Measurements from ENCODE around the gene RDH14. TPM values are rescaled to one million over a fixed set of nuclear protein-coding genes. Genes with fewer than 3 reads are reported as not detected.

The RDH14 gene
- total and polyA plus RNA-seq, 2 experiments from 2014 or later = 38.1 to 40.6 TPM

DNA sequence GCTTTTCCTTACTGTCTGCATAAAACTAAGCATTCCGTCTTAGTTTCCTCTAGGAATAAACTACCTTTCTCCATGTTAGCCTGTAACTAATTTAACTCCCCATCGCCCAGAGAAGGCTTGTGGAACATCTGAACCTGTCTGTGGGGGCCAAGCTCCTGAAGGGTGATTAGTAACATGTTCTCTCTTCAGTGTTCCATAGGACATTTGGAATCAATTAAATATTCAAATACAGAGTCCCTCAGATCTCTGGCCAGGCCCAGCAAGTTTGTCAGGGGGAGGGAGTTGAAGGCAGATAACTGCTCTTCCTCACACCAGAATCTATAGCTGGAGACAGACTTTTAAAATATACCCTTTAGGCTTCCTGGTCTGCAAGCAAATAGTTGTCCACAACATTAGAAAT is 8.8 kb downstream of the RDH14 start:
- H3F3A ChIP-seq (replicated peaks; ENCODE audit: low read depth) = no peaks in the 10 kb centered on the region
- H3K79me2 ChIP-seq (replicated peaks; ENCODE audit: insufficient read depth) = peaks cover 20% of the 10 kb centered on the region; the same call in 1 of the 2 replicates
- ATAC-seq (no peak), DNase-seq (ENCODE audit: low spot score) (no peak)
- TF ChIP-seq JUNB (IDR thresholded peaks at IDR 0.05; ENCODE audit: unreplicated experiment) (no peak), ZNF114 (CRISPR knock-in tag; IDR thresholded peaks at IDR 0.05) (no peak), EZH2phosphoT487 (IDR thresholded peaks at IDR 0.05; ENCODE audit: unreplicated experiment) (no peak), STAT1 (IDR thresholded peaks at IDR 0.05; ENCODE audit: unreplicated experiment) (no peak), POLR2AphosphoS5 (IDR thresholded peaks at IDR 0.05; ENCODE audit: low read depth) (no peak), EZH2 (IDR thresholded peaks at IDR 0.05; ENCODE audit: low read depth, unreplicated experiment) (no peak), NANOG (IDR thresholded peaks at IDR 0.05; ENCODE audit: borderline replicate concordance) (no peak)
- TF ChIP-seq, protein P1, sequence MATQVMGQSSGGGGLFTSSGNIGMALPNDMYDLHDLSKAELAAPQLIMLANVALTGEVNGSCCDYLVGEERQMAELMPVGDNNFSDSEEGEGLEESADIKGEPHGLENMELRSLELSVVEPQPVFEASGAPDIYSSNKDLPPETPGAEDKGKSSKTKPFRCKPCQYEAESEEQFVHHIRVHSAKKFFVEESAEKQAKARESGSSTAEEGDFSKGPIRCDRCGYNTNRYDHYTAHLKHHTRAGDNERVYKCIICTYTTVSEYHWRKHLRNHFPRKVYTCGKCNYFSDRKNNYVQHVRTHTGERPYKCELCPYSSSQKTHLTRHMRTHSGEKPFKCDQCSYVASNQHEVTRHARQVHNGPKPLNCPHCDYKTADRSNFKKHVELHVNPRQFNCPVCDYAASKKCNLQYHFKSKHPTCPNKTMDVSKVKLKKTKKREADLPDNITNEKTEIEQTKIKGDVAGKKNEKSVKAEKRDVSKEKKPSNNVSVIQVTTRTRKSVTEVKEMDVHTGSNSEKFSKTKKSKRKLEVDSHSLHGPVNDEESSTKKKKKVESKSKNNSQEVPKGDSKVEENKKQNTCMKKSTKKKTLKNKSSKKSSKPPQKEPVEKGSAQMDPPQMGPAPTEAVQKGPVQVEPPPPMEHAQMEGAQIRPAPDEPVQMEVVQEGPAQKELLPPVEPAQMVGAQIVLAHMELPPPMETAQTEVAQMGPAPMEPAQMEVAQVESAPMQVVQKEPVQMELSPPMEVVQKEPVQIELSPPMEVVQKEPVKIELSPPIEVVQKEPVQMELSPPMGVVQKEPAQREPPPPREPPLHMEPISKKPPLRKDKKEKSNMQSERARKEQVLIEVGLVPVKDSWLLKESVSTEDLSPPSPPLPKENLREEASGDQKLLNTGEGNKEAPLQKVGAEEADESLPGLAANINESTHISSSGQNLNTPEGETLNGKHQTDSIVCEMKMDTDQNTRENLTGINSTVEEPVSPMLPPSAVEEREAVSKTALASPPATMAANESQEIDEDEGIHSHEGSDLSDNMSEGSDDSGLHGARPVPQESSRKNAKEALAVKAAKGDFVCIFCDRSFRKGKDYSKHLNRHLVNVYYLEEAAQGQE (IDR thresholded peaks at IDR 0.05; ENCODE audit: unreplicated experiment) = no peak
- TF ChIP-seq, protein P2, sequence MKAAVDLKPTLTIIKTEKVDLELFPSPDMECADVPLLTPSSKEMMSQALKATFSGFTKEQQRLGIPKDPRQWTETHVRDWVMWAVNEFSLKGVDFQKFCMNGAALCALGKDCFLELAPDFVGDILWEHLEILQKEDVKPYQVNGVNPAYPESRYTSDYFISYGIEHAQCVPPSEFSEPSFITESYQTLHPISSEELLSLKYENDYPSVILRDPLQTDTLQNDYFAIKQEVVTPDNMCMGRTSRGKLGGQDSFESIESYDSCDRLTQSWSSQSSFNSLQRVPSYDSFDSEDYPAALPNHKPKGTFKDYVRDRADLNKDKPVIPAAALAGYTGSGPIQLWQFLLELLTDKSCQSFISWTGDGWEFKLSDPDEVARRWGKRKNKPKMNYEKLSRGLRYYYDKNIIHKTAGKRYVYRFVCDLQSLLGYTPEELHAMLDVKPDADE (IDR thresholded peaks at IDR 0.05) = no peak
- TF ChIP-seq, protein P3, sequence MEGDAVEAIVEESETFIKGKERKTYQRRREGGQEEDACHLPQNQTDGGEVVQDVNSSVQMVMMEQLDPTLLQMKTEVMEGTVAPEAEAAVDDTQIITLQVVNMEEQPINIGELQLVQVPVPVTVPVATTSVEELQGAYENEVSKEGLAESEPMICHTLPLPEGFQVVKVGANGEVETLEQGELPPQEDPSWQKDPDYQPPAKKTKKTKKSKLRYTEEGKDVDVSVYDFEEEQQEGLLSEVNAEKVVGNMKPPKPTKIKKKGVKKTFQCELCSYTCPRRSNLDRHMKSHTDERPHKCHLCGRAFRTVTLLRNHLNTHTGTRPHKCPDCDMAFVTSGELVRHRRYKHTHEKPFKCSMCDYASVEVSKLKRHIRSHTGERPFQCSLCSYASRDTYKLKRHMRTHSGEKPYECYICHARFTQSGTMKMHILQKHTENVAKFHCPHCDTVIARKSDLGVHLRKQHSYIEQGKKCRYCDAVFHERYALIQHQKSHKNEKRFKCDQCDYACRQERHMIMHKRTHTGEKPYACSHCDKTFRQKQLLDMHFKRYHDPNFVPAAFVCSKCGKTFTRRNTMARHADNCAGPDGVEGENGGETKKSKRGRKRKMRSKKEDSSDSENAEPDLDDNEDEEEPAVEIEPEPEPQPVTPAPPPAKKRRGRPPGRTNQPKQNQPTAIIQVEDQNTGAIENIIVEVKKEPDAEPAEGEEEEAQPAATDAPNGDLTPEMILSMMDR (conservative IDR thresholded peaks at IDR 0.05; ENCODE audit: low read depth in 2 of 2) = no peak
- TF ChIP-seq, protein P4, sequence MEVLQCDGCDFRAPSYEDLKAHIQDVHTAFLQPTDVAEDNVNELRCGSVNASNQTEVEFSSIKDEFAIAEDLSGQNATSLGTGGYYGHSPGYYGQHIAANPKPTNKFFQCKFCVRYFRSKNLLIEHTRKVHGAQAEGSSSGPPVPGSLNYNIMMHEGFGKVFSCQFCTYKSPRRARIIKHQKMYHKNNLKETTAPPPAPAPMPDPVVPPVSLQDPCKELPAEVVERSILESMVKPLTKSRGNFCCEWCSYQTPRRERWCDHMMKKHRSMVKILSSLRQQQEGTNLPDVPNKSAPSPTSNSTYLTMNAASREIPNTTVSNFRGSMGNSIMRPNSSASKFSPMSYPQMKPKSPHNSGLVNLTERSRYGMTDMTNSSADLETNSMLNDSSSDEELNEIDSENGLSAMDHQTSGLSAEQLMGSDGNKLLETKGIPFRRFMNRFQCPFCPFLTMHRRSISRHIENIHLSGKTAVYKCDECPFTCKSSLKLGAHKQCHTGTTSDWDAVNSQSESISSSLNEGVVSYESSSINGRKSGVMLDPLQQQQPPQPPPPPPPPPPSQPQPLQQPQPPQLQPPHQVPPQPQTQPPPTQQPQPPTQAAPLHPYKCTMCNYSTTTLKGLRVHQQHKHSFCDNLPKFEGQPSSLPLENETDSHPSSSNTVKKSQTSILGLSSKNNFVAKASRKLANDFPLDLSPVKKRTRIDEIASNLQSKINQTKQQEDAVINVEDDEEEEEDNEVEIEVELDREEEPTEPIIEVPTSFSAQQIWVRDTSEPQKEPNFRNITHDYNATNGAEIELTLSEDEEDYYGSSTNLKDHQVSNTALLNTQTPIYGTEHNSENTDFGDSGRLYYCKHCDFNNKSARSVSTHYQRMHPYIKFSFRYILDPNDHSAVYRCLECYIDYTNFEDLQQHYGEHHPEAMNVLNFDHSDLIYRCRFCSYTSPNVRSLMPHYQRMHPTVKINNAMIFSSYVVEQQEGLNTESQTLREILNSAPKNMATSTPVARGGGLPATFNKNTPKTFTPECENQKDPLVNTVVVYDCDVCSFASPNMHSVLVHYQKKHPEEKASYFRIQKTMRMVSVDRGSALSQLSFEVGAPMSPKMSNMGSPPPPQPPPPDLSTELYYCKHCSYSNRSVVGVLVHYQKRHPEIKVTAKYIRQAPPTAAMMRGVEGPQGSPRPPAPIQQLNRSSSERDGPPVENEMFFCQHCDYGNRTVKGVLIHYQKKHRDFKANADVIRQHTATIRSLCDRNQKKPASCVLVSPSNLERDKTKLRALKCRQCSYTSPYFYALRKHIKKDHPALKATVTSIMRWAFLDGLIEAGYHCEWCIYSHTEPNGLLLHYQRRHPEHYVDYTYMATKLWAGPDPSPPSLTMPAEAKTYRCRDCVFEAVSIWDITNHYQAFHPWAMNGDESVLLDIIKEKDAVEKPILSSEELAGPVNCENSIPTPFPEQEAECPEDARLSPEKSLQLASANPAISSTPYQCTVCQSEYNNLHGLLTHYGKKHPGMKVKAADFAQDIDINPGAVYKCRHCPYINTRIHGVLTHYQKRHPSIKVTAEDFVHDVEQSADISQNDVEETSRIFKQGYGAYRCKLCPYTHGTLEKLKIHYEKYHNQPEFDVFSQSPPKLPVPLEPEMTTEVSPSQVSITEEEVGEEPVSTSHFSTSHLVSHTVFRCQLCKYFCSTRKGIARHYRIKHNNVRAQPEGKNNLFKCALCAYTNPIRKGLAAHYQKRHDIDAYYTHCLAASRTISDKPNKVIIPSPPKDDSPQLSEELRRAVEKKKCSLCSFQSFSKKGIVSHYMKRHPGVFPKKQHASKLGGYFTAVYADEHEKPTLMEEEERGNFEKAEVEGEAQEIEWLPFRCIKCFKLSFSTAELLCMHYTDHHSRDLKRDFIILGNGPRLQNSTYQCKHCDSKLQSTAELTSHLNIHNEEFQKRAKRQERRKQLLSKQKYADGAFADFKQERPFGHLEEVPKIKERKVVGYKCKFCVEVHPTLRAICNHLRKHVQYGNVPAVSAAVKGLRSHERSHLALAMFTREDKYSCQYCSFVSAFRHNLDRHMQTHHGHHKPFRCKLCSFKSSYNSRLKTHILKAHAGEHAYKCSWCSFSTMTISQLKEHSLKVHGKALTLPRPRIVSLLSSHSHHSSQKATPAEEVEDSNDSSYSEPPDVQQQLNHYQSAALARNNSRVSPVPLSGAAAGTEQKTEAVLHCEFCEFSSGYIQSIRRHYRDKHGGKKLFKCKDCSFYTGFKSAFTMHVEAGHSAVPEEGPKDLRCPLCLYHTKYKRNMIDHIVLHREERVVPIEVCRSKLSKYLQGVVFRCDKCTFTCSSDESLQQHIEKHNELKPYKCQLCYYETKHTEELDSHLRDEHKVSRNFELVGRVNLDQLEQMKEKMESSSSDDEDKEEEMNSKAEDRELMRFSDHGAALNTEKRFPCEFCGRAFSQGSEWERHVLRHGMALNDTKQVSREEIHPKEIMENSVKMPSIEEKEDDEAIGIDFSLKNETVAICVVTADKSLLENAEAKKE (CRISPR knock-in tag; IDR thresholded peaks at IDR 0.05) = no peak
- H4K20me1 ChIP-seq (replicated peaks; ENCODE audit: insufficient read depth) = 0 out of 2 replicates have a peak, but pooled peaks cover 8% of the 10 kb centered on the region
- Mint-ChIP-seq H3K4me3 (no peak overlapping the region), H3K27ac (peak overlapping the region; percentile 32; the same call in 1 of the 2 replicates), H3K9me3 (no peaks in the 10 kb centered on the region), H3K4me1 (peaks cover 11% of the 10 kb centered on the region; the same call in 2 of the 3 replicates), H3K36me3 (ENCODE audit: low read depth) (peaks cover 12% of the 10 kb centered on the region; the same call in 2 of the 3 replicates), H3K27me3 (ENCODE audit: insufficient read depth, low read depth, poor library complexity) (no peaks in the 10 kb centered on the region)
- H3K4me2 ChIP-seq = no peak overlapping the region
- no peak overlapping the region for H3K4me3 ChIP-seq
- no peak overlapping the region for H3K27ac ChIP-seq (ENCODE audit: low read depth)
- no peak overlapping the region for H2AFZ ChIP-seq
- H3K36me3 ChIP-seq (ENCODE audit: insufficient read depth) = no peaks in the 10 kb centered on the region; the same call in 1 of the 2 replicates
- H3K27me3 ChIP-seq (ENCODE audit: insufficient read depth) = no peaks in the 10 kb centered on the region
- no peaks in the 10 kb centered on the region for H3K9me2 ChIP-seq (ENCODE audit: insufficient read depth)
- H3K4me1 ChIP-seq (ENCODE audit: insufficient read depth) = peaks cover 4% of the 10 kb centered on the region; the same call in 1 of the 2 replicates
